GM19463 (cell line): ENCODE measurements around the gene MCOLN1.

ENCODE experiments used
- ATAC-seq: cut with Tn5 transposase; IDR thresholded peaks from one replicate; pipeline ENCODE4 v1.9.1; 2021; ENCODE audit warnings: mild to moderate bottlenecking, moderate library complexity; ENCODE audit not compliant: unreplicated experiment

Gene MCOLN1

GRCh38 chr19:7500811-7501450, 21.5 kb upstream of the MCOLN1 start:
- no peak for ATAC-seq

GRCh38 chr19:7502552-7502951, 19.9 kb upstream of the MCOLN1 start:
- no peak for ATAC-seq

DNA sequence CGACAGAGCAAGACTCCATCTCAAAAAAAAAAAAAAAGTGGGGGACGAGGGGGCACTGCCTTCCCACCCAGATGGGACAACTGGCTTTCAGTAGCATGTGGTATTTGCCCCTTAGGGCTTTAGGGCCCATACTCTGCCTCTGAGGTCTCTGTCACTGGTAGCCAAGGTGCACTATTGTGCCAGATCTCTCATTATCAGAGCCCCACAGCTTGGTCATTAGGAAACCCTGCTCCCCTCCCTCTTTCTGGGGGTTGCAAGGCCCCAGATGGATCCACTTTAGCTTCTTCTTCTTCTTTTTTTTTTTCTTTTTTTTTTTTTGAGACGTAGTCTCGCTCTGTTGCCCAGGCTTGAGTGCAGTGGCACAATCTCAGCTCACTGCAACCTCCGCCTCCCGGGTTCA, 17.7 kb upstream of the MCOLN1 start:
- no peak for ATAC-seq

DNA sequence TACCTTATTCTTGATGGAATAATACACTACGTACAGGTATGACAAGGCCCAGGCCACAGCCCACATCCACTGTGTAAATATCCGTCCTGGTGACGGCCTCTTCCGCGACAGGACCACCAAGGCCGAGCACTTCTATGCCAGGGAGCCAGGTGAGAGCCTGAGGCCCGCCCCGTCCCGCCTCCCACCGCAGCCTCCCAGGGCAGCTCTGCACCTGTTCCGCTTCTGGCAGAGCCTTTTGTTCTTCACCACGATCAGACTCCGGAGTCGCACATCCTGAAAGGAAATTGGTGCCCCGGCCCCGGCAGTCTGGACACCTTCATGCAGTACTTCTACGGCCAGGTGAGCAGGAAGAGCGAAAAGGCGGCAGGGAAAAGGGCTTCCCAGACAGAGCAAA, 17.1 kb upstream of the MCOLN1 start:
- no peak for ATAC-seq

DNA sequence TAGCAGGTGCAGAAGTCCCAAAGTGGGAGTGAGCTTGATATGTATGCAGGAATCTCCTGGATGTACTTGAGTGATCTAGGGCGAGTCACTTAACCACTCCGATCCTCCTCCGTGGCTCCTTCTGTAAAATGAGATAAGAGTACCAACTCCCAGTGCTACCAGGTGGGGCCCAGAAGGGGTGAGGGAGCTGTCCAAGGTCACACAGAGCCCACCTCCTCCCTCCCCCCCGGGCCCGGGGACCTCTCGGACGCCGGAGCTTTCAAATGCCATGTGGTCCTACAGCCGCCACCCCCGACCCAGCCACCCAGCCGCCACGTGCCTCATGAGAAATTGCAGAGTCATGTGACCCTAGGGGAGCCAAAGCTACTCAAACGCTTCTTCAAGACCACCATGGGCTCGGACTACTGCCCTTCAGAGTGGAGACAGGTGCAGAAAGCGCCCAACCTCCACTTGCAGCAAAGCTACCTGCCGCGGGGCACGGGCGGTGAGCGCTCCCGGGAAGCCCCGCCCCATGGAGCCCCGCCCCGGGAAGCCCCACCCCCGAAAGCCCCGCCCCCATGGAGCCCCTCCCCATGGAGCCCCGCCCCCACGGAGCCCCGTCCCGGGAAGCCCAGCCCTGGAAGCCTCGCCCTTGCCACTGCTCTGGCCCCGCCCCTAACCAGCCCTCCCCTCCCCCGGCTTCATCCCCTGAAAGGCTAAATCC, 16.6 kb upstream of the MCOLN1 start:
- ATAC-seq: no peak

- no peak for ATAC-seq
Observed at GRCh38 chr19:7506385-7507328, 15.8 kb upstream of the MCOLN1 start.

GRCh38 chr19:7507884-7508283, 14.5 kb upstream of the MCOLN1 start:
- ATAC-seq: no peak

DNA sequence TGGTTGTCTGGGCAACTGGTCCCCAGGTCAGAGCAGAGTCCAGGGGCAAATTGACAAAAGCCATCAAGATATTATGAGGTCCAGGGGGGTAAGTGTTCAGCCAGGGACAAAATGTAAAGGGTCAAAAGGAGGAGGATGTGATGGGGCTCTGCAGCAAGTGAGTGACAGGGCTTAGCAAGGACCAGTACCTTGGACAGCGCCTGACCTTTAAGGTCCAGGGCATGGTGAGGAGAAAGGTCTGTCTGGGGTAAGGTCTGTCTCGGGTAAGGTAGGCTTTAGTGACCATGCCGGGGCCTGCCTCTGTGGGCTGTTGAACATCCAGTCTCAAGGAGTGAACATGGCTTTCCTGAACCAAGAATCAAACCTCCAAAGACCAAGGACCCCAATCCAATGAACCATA, 12.8 kb upstream of the MCOLN1 start:
- no peak for ATAC-seq

GRCh38 chr19:7512400-7512851, 10.0 kb upstream of the MCOLN1 start:
- no peak for ATAC-seq

- no peak for ATAC-seq
Observed at GRCh38 chr19:7513809-7514642, 8.4 kb upstream of the MCOLN1 start.

DNA sequence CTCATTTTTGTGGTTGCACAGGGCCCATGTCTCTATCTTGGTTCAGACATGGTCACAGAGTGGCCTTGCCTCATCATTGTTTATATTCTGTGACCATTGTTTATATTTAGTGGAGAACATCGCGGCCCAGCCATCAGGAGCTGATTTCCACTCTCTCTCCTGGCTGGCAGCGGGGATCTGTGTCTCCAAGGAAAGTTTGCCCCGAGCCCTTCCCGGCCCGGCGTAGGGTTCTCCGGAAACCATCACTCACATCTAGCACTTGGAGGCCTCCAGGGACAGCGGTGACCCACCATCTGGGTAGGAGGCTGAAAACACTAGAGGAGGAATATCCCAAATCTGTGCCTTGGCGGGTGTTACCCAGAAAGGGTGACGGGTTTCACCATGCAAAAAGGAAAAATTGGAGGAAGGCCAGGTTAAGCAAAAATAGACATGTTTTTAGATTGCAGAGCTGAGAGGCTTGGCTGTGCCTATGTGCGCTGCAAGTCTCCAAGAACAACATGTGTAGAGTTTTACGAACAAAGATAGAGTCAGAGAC, 7.2 kb upstream of the MCOLN1 start:
- no peak for ATAC-seq

GRCh38 chr19:7515645-7516151, 6.7 kb upstream of the MCOLN1 start, which contains the start of gene ZNF358:
Gene ZNF358, plus strand, starts transcription at chr19:7516103. Its CDS starts 3,140 bp downstream, at chr19:7519243.
- ATAC-seq: no peak

DNA sequence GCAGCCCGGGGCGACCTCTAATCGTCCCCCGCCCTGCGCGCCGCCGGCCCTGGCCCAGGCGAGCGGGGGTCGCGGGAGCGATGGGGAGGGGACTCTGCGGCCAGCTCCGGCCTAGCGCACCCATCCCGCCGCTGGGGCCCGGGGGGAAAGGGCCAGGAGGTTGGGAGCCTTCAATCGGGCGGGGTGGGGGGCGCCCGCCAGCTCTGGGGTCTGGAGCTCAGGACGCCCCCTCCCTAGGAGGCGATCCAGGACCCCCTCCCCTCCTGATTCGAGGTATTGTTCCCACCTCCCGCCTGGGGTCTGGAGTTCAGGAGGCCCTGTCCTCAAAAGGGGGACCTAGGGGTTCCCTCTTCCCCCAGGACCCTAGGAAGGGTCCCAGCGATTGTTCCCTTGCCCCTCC, 6.1 kb upstream of the MCOLN1 start:
- ATAC-seq: no peak

- no peak for ATAC-seq
Observed at GRCh38 chr19:7516878-7517277, 5.5 kb upstream of the MCOLN1 start.

DNA sequence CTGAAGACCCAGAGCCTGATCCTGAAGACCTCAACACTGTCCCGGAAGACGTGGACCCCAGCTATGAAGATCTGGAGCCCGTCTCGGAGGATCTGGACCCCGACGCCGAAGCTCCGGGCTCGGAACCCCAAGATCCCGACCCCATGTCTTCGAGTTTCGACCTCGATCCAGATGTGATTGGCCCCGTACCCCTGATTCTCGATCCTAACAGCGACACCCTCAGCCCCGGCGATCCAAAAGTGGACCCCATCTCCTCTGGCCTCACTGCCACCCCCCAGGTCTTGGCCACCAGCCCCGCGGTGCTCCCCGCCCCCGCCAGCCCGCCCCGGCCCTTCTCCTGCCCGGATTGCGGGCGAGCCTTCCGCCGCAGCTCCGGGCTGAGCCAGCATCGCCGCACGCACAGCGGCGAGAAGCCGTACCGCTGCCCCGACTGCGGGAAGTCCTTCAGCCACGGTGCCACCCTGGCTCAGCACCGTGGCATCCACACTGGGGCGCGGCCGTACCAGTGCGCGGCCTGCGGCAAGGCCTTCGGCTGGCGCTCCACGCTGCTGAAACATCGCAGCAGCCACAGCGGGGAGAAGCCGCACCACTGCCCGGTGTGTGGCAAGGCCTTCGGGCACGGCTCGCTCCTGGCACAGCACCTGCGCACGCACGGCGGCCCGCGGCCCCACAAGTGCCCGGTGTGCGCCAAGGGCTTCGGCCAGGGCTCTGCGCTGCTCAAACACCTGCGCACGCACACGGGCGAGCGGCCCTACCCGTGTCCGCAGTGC, 2.9 kb upstream of the MCOLN1 start:
- ATAC-seq: no peak

GRCh38 chr19:7520131-7521051, 2.0 kb upstream of the MCOLN1 start:
- ATAC-seq: no peak

DNA sequence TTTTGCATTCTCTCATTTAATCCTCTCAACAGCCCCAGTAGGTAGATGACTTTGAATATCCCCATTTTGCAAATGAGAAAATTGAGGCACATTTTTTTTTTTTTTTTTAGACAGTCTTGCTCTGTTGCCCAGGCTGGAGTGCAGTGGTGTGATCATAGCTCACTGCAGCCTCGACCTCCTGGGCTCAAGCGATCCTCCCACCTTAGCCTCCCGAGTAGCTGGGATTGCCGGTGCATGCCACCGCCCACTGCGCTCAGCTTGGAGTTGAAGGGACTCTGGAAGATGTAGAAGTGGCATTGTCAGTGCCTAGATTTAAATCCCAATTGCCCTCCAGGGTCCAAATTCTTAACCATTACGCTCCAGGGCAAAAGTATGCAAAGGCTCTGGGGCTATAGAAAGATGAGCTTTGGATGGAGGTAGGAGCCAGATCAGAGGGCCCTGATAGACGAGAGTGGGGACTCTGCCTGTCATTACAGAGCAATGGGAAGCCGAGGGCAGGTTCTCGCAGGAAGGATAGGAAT, 813 bp upstream of the MCOLN1 start:
- ATAC-seq: no peak
